NCI-H2227 (cell line): ENCODE data around the gene MCF2L2.

Experiments
- DNase-seq: peaks from one replicate; lab custom pipeline; 2025; ENCODE audit not compliant: unreplicated experiment; lab: John Stamatoyannopoulos, UW

Gene MCF2L2

GRCh38 chr3:183211352-183211751 lies 217.1 kb downstream of the MCF2L2 start:
- no peak for DNase-seq

GRCh38 chr3:183210862-183211341 lies 217.5 kb downstream of the MCF2L2 start:
- no peak for DNase-seq

DNA sequence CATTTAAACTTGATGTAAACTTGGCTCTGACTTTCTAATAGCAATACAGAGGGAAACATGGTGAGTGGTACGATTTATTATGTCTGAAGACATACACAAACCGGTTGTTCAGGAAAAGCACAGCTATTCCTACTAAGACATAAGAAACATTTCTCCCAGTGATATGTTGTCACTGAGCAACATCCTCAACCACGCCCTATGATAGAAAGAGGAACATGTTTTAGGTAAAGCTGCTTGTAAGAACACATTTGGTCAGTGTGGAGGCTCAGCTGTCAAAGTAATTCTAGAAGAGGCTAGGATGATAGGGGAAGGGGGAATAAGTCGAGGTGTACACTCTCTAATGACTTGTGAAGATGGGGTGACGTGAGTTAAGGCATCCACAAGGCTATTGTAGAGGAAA lies 218.1 kb downstream of the MCF2L2 start:
- DNase-seq: no peak

GRCh38 chr3:183208800-183209199 lies 219.6 kb downstream of the MCF2L2 start:
- no peak for DNase-seq

DNA sequence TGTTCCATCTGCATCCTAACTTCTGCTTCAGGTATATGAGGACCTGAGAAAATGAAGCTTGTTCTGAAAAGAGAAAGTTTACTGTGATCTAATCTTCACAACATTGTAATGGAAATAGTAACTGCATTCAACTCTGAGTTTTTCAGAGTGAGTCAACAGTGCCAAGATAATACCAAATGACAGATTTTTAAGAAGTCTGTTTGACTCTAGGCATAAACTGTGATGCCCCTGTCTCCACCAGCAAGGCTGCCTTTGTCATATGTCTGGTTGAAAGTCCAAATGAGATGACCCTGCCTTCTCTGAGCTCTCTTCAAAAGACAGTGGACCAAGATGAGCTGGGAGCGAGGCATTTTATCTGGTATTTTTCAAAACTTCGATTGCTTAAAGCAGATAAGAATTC lies 220.2 kb downstream of the MCF2L2 start:
- no peak for DNase-seq

DNA sequence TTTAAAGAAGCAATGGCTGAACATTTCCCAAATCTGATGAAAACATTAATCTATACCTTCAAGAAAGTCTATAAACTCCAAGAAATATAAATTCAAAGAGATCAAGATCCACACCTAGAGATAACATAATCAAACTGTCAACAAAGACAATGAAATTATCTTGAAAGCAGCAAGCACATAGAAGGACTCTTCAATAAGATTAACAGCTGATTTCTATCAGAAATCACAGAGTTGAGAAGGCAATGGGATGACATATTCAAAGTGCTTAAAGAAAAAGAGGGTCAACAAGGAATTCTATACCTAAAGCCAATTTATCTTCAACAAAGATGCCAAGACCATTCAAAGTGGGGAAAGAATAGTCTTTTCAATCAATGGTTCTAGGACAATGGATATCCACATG lies 224.7 kb downstream of the MCF2L2 start:
- no peak for DNase-seq

DNA sequence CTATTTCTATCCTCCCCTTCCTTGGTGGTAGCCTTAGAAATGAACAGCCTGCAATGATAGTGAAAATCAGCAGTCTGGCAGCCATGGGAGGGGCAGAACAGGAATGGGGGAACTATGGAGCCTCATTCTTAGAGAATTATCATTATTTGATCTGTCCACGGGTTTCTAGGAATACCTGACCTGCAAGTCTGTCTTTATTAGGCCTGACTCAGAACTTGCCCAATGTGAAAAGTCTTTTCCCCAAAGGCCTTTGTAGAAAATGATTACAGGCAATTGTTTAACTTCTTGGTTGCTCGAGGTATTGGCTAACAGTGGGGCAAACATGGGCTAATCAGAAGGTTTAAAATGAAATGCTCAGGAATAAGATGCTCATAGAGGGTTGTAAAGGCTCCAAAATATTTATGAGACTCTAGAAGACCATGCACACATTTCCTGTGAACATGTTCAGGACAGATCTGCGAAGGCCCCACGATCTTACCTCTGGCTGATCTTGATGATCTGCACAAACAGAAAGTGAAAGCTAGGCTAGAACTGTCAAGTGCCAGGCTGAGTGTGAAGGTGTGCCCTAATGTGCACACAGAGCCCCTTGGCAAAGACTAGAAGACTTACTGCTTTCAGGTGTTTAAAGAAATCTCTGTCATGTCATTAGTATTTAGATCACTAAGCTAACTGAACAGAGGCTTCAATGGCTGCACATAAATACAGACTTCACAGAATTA lies 226.3 kb downstream of the MCF2L2 start:
- no peak for DNase-seq

DNA sequence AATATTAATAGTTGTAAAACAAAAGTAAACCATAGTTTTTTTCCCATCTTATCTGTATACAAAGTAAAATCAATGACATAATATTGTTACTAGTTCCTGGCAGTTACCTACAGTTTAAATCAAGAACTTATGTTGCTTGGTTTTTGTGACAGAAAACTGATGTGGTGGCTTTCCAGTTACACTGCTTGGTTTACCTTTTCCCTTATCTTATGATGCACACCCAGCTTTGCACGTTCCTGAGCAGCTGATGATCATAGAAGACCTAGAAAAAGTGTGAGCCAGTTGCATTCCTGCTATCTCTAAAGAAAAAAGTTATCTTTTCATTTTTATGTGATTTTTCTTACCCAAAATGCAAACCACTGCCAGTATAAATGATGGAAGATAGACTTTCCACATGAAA lies 229.5 kb downstream of the MCF2L2 start:
- no peak for DNase-seq

DNA sequence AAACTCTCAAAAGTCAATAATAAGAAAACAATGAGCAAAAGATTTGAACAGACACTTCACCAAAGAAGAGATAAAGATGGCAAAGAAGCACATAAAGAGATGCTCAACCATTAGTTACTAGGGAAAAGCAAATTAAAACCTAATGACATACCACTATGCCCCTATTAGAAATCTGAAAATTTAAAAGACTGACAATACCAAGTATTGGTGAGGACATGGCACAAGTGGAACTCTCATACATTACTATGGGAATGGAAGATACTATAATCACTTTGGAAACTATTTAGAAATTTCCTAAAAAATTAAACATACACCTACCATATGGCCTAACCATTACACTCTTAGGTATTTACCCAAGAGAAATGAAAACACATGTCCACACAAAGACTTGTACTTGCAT lies 230.7 kb downstream of the MCF2L2 start:
- no peak for DNase-seq

GRCh38 chr3:183195266-183195665 lies 233.2 kb downstream of the MCF2L2 start:
- no peak for DNase-seq

DNA sequence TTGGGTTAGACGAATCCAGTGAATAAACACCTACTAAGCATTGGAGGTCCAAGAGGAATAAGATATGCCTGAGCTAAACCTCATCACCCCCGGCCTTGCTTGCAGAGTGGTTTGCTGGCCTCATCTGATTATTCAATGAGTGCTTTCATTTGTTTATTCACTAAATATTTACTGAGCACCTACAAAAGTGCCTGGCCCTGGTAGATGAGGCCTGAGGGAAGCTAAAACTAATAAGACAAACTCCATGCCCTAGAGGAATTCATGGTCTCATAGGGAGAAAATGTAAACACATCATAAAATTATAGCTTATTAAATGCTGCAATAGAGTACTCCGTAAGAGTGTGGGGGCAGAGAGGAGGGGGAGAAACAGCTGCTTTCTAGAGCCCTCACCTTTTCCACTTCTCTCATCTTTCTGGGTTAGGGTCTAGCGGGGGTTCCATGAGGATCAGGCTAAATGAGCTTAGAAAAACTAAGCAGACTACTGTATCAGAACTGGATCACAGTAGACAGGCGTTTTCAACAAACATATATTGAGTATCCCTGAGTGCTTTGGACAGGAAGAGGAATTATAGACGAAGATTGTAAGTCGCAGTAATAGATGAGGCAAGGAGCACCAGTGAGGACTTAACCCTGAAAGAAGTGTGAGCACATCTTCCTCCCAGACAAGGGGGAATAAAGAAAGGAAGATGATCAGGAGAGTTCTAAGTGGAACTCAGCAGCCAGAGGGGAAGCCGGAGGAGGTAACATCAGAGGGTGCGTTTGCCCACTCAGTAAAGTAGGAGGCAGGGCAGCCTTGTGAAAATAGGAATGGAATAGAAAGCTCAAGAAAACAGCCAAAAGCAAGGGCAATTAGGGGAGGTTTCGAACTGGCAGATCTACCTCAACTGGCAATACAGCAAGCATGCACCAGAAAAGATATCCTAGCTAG lies 234.4 kb downstream of the MCF2L2 start:
- DNase-seq: no peak

GRCh38 chr3:183192650-183193300 lies 235.6 kb downstream of the MCF2L2 start:
- DNase-seq: no peak

GRCh38 chr3:183189641-183190040 lies 238.8 kb downstream of the MCF2L2 start:
- no peak for DNase-seq

GRCh38 chr3:183188895-183189462 lies 239.4 kb downstream of the MCF2L2 start:
- DNase-seq: peak; percentile 20

DNA sequence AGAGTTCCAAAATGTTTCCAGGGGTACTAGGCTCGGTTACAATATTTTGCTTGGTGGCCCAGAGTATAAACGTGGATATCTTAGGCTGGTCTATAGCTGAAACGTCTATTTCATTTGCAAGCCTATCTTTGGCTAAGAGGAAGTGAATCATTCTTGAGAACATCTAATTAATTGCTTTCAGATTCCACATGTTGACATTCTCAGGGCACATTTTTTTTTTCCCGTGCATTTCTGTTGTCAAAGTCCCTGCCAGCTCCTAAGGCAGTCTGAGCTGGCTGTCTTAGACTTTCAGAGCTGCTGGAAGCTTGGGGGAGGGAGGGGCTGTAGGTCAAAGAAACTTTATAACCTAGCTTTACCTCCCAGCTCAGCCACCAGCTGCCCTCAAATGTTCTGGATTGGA lies 242.7 kb downstream of the MCF2L2 start:
- no peak for DNase-seq

- no peak for DNase-seq
Observed at GRCh38 chr3:183182732-183183610, 245.4 kb downstream of the MCF2L2 start.

GRCh38 chr3:183182073-183182472 lies 246.3 kb downstream of the MCF2L2 start:
- no peak for DNase-seq

- DNase-seq: no peak
Observed at GRCh38 chr3:183181606-183182005, 246.8 kb downstream of the MCF2L2 start.

GRCh38 chr3:183180784-183181295 lies 247.6 kb downstream of the MCF2L2 start:
- no peak for DNase-seq
